ENCODE measurements around the gene COG5. TPM values are rescaled to one million over a fixed set of nuclear protein-coding genes. Genes with fewer than 3 reads are reported as not detected.

The COG5 gene
- total RNA-seq, 4 donors from 2014 or later: 49.9 to 58.2 (median 54.5) TPM

DNA sequence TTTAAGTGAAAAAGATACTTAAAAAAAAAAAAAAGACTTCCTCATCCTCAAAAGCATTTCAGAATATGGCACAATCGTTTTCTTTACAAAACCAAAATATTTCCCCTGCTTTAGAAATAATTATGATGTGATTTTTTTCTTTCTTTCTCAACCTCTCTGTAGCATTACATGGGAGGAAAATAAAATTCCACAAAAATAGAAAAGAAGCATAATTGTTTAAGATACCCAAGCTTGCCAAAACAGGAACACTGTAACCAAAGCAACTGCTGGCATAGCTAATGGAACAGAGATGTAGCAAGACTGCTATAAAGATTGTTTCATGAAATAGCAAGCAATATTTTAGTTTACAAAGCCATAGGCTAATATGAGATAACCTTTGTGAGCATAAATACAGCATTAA, 169.4 kb downstream of the COG5 start:
- no peak for TF ChIP-seq CTCF (IDR thresholded peaks at IDR 0.05; ENCODE audit: low read depth)

DNA sequence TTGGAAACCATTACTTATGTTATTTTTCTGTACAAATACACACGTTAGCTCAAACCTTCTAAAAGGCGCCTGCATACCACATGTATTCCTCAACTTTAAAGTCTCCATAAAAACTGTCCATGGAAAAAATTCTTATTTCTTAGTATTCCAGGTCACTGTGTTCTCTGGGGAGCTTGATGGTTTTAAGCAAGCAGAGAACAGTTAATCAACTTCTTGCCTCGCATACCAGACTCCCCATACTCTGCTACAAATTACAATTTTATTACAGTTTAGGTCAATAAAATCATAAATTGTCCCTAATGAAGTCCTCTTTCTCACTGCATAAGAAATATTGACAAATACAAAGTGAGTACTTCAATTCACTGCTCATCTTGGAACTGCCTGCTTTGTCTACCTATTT, 170.9 kb downstream of the COG5 start:
- no peak for TF ChIP-seq CTCF (IDR thresholded peaks at IDR 0.05; ENCODE audit: low read depth)

GRCh38 chr7:107390916-107391315, 172.8 kb downstream of the COG5 start:
- no peak for TF ChIP-seq CTCF (IDR thresholded peaks at IDR 0.05; ENCODE audit: low read depth)

- no peak for TF ChIP-seq CTCF (IDR thresholded peaks at IDR 0.05; ENCODE audit: low read depth)
These were observed 175.1 kb downstream of the COG5 start for GRCh38 chr7:107388604-107389003.

GRCh38 chr7:107387573-107388219, 176.0 kb downstream of the COG5 start:
- TF ChIP-seq CTCF (IDR thresholded peaks at IDR 0.05; ENCODE audit: low read depth): no peak

DNA sequence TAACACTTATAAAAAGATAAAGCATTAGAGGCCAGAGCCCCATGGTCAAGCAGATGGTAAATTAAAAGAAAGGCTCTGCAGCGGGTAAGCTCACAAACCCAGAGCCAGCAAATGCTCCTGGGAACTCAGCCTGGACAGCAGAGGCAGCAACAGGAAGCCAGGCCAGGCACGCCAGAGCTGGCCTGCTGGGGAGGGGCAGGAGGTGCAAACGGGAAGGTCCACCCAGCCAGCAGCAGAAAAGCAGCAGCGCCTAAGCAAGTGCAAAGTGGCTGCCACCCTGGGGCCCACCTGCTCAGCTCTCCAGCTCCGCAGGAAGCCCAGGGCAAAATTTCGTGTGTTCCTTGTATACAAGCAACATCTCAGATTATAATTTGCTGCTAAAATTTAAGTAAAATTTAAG, 176.6 kb downstream of the COG5 start:
- TF ChIP-seq CTCF (IDR thresholded peaks at IDR 0.05; ENCODE audit: low read depth): no peak

GRCh38 chr7:107386548-107387102, 177.1 kb downstream of the COG5 start:
- no peak for TF ChIP-seq CTCF (IDR thresholded peaks at IDR 0.05; ENCODE audit: low read depth)
